GM18867 (cell line): Measurements from ENCODE around the gene GCH1.
"Not testable (repeated sequence)": the region's sequence is repeated elsewhere in the genome, so short reads cannot be mapped to it uniquely, and the experiment has no call there.

Experiments used
- ATAC-seq: cut with Tn5 transposase; IDR thresholded peaks from one replicate; pipeline ENCODE4 v1.9.1; 2021; ENCODE audit warnings: mild to moderate bottlenecking, moderate library complexity; ENCODE audit not compliant: unreplicated experiment

GCH1 gene

GRCh38 chr14:54875648-54876047 is 27.0 kb downstream of the GCH1 start:
- not testable (repeated sequence) for ATAC-seq

- ATAC-seq: not testable (repeated sequence)
Observed at GRCh38 chr14:54870154-54871090, 32.2 kb downstream of the GCH1 start.

- no peak for ATAC-seq
Observed at GRCh38 chr14:54867011-54867410, 35.6 kb downstream of the GCH1 start.

GRCh38 chr14:54866588-54866987 is 36.0 kb downstream of the GCH1 start:
- ATAC-seq: no peak

GRCh38 chr14:54864526-54864925 is 38.1 kb downstream of the GCH1 start:
- no peak for ATAC-seq

GRCh38 chr14:54857830-54858269 is 44.8 kb downstream of the GCH1 start:
- peak; percentile 83 for ATAC-seq

- ATAC-seq: no peak
Observed at GRCh38 chr14:54856152-54856551, 46.5 kb downstream of the GCH1 start.

- no peak for ATAC-seq
Observed at GRCh38 chr14:54854181-54854580, 48.4 kb downstream of the GCH1 start.

GRCh38 chr14:54853339-54853738 is 49.3 kb downstream of the GCH1 start:
- ATAC-seq: no peak

- ATAC-seq: no peak
Observed at GRCh38 chr14:54852215-54852614, 50.4 kb downstream of the GCH1 start.

GRCh38 chr14:54848910-54849309 is 53.7 kb downstream of the GCH1 start:
- ATAC-seq: no peak

GRCh38 chr14:54845641-54846040 is 57.0 kb downstream of the GCH1 start:
- ATAC-seq: no peak

GRCh38 chr14:54844479-54844878 is 58.1 kb downstream of the GCH1 start:
- ATAC-seq: no peak

GRCh38 chr14:54840798-54841197 is 61.8 kb downstream of the GCH1 start:
- no peak for ATAC-seq

- ATAC-seq: no peak
Observed at GRCh38 chr14:54840336-54840735, 62.3 kb downstream of the GCH1 start.

GRCh38 chr14:54839701-54840119 is 62.9 kb downstream of the GCH1 start:
- ATAC-seq: no peak

- ATAC-seq: no peak
Observed at GRCh38 chr14:54838931-54839512, 63.6 kb downstream of the GCH1 start.

GRCh38 chr14:54837508-54838149 is 65.0 kb downstream of the GCH1 start:
- no peak for ATAC-seq

GRCh38 chr14:54836231-54836630 is 66.4 kb downstream of the GCH1 start:
- ATAC-seq: no peak

GRCh38 chr14:54834727-54835126 is 67.9 kb downstream of the GCH1 start:
- no peak for ATAC-seq

GRCh38 chr14:54834081-54834480 is 68.5 kb downstream of the GCH1 start:
- no peak for ATAC-seq

- ATAC-seq: no peak
Observed at GRCh38 chr14:54830650-54831049, 72.0 kb downstream of the GCH1 start.
